ENCODE measurements around the gene IST1.

GRCh38 chr16:71885261-71885650 is 10.1 kb upstream of the IST1 start:
- TF ChIP-seq EZH2 (IDR thresholded peaks at IDR 0.05; ENCODE audit: low read length, missing control alignments), result no peak
- no peak for TF ChIP-seq CTCF (conservative IDR thresholded peaks at IDR 0.05 in 1 of 2, IDR thresholded peaks at IDR 0.05 in 1 of 2; ENCODE audit: low read depth in 1 of 2, low read length in 2 of 2)

All from fibroblast of lung (primary cell).